ENCODE results near the gene NEK4.

Gene NEK4

GRCh38 chr3:52796411-52796810 is 25.7 kb upstream of the NEK4 start:
- Histone ChIP-seq H3K4me1 (ENCODE audit: control insufficient read depth in 1 of 2, insufficient read depth in 2 of 2, low read length in 2 of 2) (peaks cover 0 to 3% of the 10 kb centered on the region in 2 experiments), H3K9me3 (ENCODE audit: insufficient read depth, low read depth, low read length) (no peaks in the 10 kb centered on the region), H3K27ac (ENCODE audit: low read depth, low read length) (no peak overlapping the region), H3K79me1 (ENCODE audit: low read length) (no peaks in the 10 kb centered on the region), H4K91ac (ENCODE audit: low read depth, low read length) (no peak overlapping the region), H2BK12ac (ENCODE audit: low read length) (no peak overlapping the region), H3K27me3 (ENCODE audit: insufficient read depth, low read length) (no peaks in the 10 kb centered on the region), H4K8ac (ENCODE audit: low read depth, low read length) (no peak overlapping the region), H3K14ac (ENCODE audit: low read length) (no peak overlapping the region), H3K36me3 (ENCODE audit: control insufficient read depth in 1 of 2, insufficient read depth in 2 of 2, low read length in 2 of 2) (no peaks in the 10 kb centered on the region), H3K4me2 (ENCODE audit: low read length) (no peak overlapping the region), H2AK5ac (ENCODE audit: low read length) (no peak overlapping the region), H2AFZ (ENCODE audit: insufficient read depth, low read length, poor library complexity) (no peak overlapping the region), H2BK5ac (ENCODE audit: low read depth, low read length, poor library complexity) (no peak overlapping the region), H3K9ac (ENCODE audit: low read length) (no peak overlapping the region), H2BK120ac (ENCODE audit: insufficient read depth, low read length, poor library complexity) (no peak overlapping the region), H3K79me2 (ENCODE audit: control insufficient read depth, insufficient read depth, low read length, poor library complexity) (no peaks in the 10 kb centered on the region), H3K4me3 (ENCODE audit: low read depth, low read length) (no peak overlapping the region), H3K23ac (ENCODE audit: low read length) (no peak overlapping the region), H4K12ac (ENCODE audit: low read depth, low read length) (no peak overlapping the region), H3K18ac (ENCODE audit: low read length) (no peak overlapping the region), H3K4ac (ENCODE audit: low read depth, low read length) (no peak overlapping the region)
- WGBS (ENCODE audit: extremely low coverage, insufficient coverage, insufficient read length), result no CpG with 5 or more reads among the region's 9 CpGs
- no peak for DNase-seq

DNA sequence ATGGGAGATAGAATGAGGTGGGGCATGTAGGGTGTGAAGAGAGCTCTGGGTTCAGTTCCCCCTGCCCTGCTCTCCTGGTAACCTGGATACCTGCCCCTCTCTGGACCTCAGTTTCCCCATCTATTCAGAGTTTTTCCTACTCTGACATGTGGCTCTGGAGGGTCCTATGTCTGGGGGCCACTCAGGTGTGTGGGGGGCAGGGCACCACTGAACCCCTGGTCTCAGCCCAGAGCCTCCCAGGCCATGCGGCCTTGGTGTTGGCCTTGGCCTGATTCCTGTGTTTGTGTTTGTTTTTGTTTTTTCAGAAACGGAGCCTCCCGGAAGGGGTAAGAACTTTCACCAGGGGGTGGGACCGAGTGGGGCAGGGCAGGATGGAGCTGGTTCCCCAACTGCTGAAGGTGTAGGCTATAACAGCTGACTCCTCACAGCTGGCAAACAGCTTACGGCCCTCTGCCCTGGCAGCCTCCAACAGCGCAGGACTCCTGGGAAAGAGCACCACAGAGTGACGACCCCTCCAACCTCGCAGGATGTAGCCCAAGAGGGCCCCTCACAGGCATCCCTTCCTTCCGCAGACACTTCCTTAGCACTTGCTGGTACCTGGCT is 24.7 kb upstream of the NEK4 start:
- no peaks in the 10 kb centered on the region for H3K79me2 ChIP-seq (ENCODE audit: control insufficient read depth, insufficient read depth, low read length, poor library complexity)
- no peak overlapping the region for H3K9ac ChIP-seq (ENCODE audit: low read length)
- H2BK120ac ChIP-seq (ENCODE audit: insufficient read depth, low read length, poor library complexity), result no peak overlapping the region
- H4K12ac ChIP-seq (ENCODE audit: low read depth, low read length), result no peak overlapping the region
- H4K8ac ChIP-seq (ENCODE audit: low read depth, low read length), result no peak overlapping the region
- H2AFZ ChIP-seq (ENCODE audit: insufficient read depth, low read length, poor library complexity), result no peak overlapping the region
- H4K91ac ChIP-seq (ENCODE audit: low read depth, low read length), result no peak overlapping the region
- no peak overlapping the region for H3K18ac ChIP-seq (ENCODE audit: low read length)
- no CpG with 5 or more reads among the region's 9 CpGs for WGBS (ENCODE audit: extremely low coverage, insufficient coverage, insufficient read length)
- no peaks in the 10 kb centered on the region for H3K36me3 ChIP-seq (ENCODE audit: control insufficient read depth in 1 of 2, insufficient read depth in 2 of 2, low read length in 2 of 2)
- no peak for DNase-seq
- no peak overlapping the region for H2BK5ac ChIP-seq (ENCODE audit: low read depth, low read length, poor library complexity)
- H3K14ac ChIP-seq (ENCODE audit: low read length), result no peak overlapping the region
- no peak overlapping the region for H2AK5ac ChIP-seq (ENCODE audit: low read length)
- peaks cover 0 to 3% of the 10 kb centered on the region in 2 experiments for H3K4me1 ChIP-seq (ENCODE audit: control insufficient read depth in 1 of 2, insufficient read depth in 2 of 2, low read length in 2 of 2)
- H3K23ac ChIP-seq (ENCODE audit: low read length), result no peak overlapping the region
- H3K9me3 ChIP-seq (ENCODE audit: insufficient read depth, low read depth, low read length), result no peaks in the 10 kb centered on the region
- H3K79me1 ChIP-seq (ENCODE audit: low read length), result no peaks in the 10 kb centered on the region
- no peaks in the 10 kb centered on the region for H3K27me3 ChIP-seq (ENCODE audit: insufficient read depth, low read length)
- no peak overlapping the region for H3K4ac ChIP-seq (ENCODE audit: low read depth, low read length)
- H3K4me2 ChIP-seq (ENCODE audit: low read length), result no peak overlapping the region
- no peak overlapping the region for H3K4me3 ChIP-seq (ENCODE audit: low read depth, low read length)
- no peak overlapping the region for H2BK12ac ChIP-seq (ENCODE audit: low read length)
- H3K27ac ChIP-seq (ENCODE audit: low read depth, low read length), result no peak overlapping the region

DNA sequence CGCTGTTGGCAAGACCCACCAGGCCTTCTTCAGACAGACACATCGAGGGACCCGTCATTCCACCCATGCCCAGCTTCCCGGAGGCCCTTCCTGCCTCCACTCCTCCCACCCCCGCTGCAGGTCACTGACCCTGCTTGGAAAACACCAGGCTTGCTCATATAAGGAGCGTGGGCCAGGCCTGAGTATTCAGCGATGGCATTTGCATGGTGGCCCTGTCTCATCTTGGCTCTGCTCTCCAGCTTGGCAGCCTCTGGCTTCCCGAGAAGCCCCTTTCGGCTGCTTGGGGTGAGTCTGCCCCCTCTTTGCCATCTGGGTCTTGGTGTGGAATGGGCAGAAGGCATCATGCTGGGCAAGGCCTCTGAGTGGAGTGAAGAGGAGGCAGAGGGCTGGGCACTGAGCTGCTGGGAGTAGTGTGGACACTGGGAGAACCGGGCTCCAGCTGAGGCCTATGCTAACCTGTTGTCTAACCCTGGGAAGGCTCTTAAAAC is 23.9 kb upstream of the NEK4 start, which contains the start of gene ITIH3:
Gene ITIH3 (plus strand): TSS at position 185 of the 488 bp plus-strand sequence. CDS start 8 bp downstream, at position 193.
- Histone ChIP-seq H3K4me2 (ENCODE audit: low read length) (no peak within 1 kb of the TSS), H3K18ac (ENCODE audit: low read length) (no peak within 1 kb of the TSS), H3K27ac (ENCODE audit: low read depth, low read length) (no peak within 1 kb of the TSS), H3K27me3 (ENCODE audit: insufficient read depth, low read length) (no peaks in the 10 kb centered on the region), H3K23ac (ENCODE audit: low read length) (no peak within 1 kb of the TSS), H3K4me1 (ENCODE audit: control insufficient read depth in 1 of 2, insufficient read depth in 2 of 2, low read length in 2 of 2) (peaks cover 0 to 3% of the 10 kb centered on the region in 2 experiments), H3K79me1 (ENCODE audit: low read length) (no peaks in the 10 kb centered on the region), H3K9ac (ENCODE audit: low read length) (no peak within 1 kb of the TSS), H3K36me3 (ENCODE audit: control insufficient read depth in 1 of 2, insufficient read depth in 2 of 2, low read length in 2 of 2) (no peaks in the 10 kb centered on the region), H2BK5ac (ENCODE audit: low read depth, low read length, poor library complexity) (no peak within 1 kb of the TSS), H4K12ac (ENCODE audit: low read depth, low read length) (no peak within 1 kb of the TSS), H3K14ac (ENCODE audit: low read length) (no peak within 1 kb of the TSS), H3K4me3 (ENCODE audit: low read depth, low read length) (no peak within 1 kb of the TSS), H2AFZ (ENCODE audit: insufficient read depth, low read length, poor library complexity) (no peak within 1 kb of the TSS), H4K8ac (ENCODE audit: low read depth, low read length) (no peak within 1 kb of the TSS), H3K79me2 (ENCODE audit: control insufficient read depth, insufficient read depth, low read length, poor library complexity) (no peaks in the 10 kb centered on the region), H3K4ac (ENCODE audit: low read depth, low read length) (no peak within 1 kb of the TSS), H4K91ac (ENCODE audit: low read depth, low read length) (no peak within 1 kb of the TSS), H2BK12ac (ENCODE audit: low read length) (no peak within 1 kb of the TSS), H3K9me3 (ENCODE audit: insufficient read depth, low read depth, low read length) (no peaks in the 10 kb centered on the region), H2AK5ac (ENCODE audit: low read length) (no peak within 1 kb of the TSS), H2BK120ac (ENCODE audit: insufficient read depth, low read length, poor library complexity) (no peak within 1 kb of the TSS)
- no CpG with 5 or more reads among the region's 10 CpGs for WGBS (ENCODE audit: extremely low coverage, insufficient coverage, insufficient read length)
- DNase-seq, result no peak

DNA sequence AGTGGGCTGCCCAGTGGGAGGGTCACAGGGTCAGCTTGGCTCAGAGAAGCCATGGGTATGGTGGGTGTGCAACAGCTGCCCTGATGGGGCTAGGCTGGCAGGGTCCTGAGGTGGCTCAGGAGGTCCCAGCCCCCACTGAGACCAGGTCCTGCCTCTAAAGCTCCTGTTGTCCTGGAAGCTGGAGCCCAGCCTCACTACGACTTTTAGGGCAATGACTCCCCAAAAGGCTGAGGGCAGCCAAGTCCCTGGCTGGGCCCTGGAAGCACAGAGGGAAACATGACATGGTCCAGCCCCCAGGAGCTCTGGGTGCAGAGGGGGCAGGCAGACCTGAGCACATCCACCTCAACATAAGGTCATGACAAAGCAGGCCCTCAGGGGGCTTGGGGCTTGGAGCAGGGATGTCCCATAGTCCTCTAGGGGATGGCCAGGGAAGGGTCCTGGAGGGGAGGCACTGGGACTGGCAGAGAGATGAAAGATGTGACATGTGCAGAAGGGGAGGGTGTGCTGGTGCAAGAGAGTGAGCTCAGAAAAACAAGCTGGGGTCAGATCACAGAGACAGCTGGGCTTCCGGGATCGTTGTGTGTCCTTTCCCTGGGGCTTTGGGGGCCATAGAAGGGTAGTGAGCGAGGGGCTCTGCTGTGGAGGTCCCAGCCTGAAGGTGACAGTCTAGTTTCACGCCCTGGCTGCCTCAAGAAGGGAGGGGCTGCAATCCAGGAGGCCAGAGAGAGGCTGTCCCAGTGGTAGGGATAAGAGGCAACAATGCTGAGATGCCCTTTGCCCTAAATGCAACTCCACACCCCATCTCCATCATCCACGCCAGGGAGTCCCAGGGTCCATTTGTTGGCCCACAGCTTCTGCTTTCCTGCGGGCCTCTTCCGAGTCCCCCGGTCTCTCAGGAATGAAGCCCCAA is 23.2 kb upstream of the NEK4 start:
- Histone ChIP-seq H3K27me3 (ENCODE audit: insufficient read depth, low read length) (no peaks in the 10 kb centered on the region), H2BK120ac (ENCODE audit: insufficient read depth, low read length, poor library complexity) (no peak overlapping the region), H3K79me1 (ENCODE audit: low read length) (no peaks in the 10 kb centered on the region), H3K23ac (ENCODE audit: low read length) (no peak overlapping the region), H3K79me2 (ENCODE audit: control insufficient read depth, insufficient read depth, low read length, poor library complexity) (no peaks in the 10 kb centered on the region), H3K4ac (ENCODE audit: low read depth, low read length) (no peak overlapping the region), H3K4me1 (ENCODE audit: control insufficient read depth in 1 of 2, insufficient read depth in 2 of 2, low read length in 2 of 2) (peaks cover 0 to 3% of the 10 kb centered on the region in 2 experiments), H2BK5ac (ENCODE audit: low read depth, low read length, poor library complexity) (no peak overlapping the region), H4K8ac (ENCODE audit: low read depth, low read length) (no peak overlapping the region), H4K91ac (ENCODE audit: low read depth, low read length) (no peak overlapping the region), H3K9ac (ENCODE audit: low read length) (no peak overlapping the region), H3K18ac (ENCODE audit: low read length) (no peak overlapping the region), H2AFZ (ENCODE audit: insufficient read depth, low read length, poor library complexity) (no peak overlapping the region), H2BK12ac (ENCODE audit: low read length) (no peak overlapping the region), H3K36me3 (ENCODE audit: control insufficient read depth in 1 of 2, insufficient read depth in 2 of 2, low read length in 2 of 2) (no peaks in the 10 kb centered on the region), H3K27ac (ENCODE audit: low read depth, low read length) (no peak overlapping the region), H3K9me3 (ENCODE audit: insufficient read depth, low read depth, low read length) (no peaks in the 10 kb centered on the region), H3K14ac (ENCODE audit: low read length) (no peak overlapping the region), H3K4me2 (ENCODE audit: low read length) (no peak overlapping the region), H4K12ac (ENCODE audit: low read depth, low read length) (no peak overlapping the region), H2AK5ac (ENCODE audit: low read length) (no peak overlapping the region), H3K4me3 (ENCODE audit: low read depth, low read length) (no peak overlapping the region)
- no CpG with 5 or more reads among the region's 9 CpGs for WGBS (ENCODE audit: extremely low coverage, insufficient coverage, insufficient read length)
- DNase-seq, result no peak
